Heart left ventricle (tissue), 16 donors: ENCODE results near the gene SOX14. TPM values are rescaled to one million over a fixed set of nuclear protein-coding genes. Genes with fewer than 3 reads are reported as not detected.
A peak's percentile ranks its signal among the peaks of the same experiment; 100 is the strongest.

Experiments
- ATAC-seq, 4 donors: fragments of 200-7000 bp; cut with Tn5 transposase; one replicate each; pipeline ENCODE4 v1.9.1; 2020 to 2022; ENCODE audit warnings: moderate library complexity in 4 of 4, mild to moderate bottlenecking in 3 of 4, moderate number of reproducible peaks in 1 of 4
- DNase-seq, 5 donors: peaks; one replicate each; pipeline ENCODE4 v3.0.0-alpha.2; 2020
- H3K27ac ChIP-seq, 12 donors: fragments of 200-600 bp; sonication (generic) in 4 of 12; one replicate each; pipeline versions ENCODE4 v1.5.0 to v1.8.0; 2016 to 2022; ENCODE audit warnings: mild to moderate bottlenecking in 2 of 12
- H3K27me3 ChIP-seq, 9 donors: fragments of 200-600 bp; sonication (generic) in 2 of 9; one replicate each; pipeline versions ENCODE4 v1.5.1 to v1.8.0; 2016 to 2022; ENCODE audit warnings: mild to moderate bottlenecking in 3 of 9
- H3K36me3 ChIP-seq, 9 donors: fragments of 200-600 bp; sonication (generic) in 2 of 9; one replicate each; pipeline versions ENCODE4 v1.5.0 to v1.8.0; 2018 to 2022; ENCODE audit warnings: mild to moderate bottlenecking in 2 of 9
- H3K4me1 ChIP-seq, 12 donors: fragments of 200-600 bp; sonication (generic) in 4 of 12; one replicate each; pipeline versions ENCODE4 v1.5.0 to v1.8.0; 2016 to 2022; ENCODE audit warnings: mild to moderate bottlenecking in 3 of 12
- H3K4me3 ChIP-seq, 12 donors: fragments of 200-600 bp; sonication (generic) in 4 of 12; one replicate each; pipeline versions ENCODE4 v1.5.0 to v1.8.0; 2017 to 2022; ENCODE audit warnings: mild to moderate bottlenecking in 9 of 12, moderate library complexity in 4 of 12
- H3K9me3 ChIP-seq, 12 donors: fragments of 200-600 bp; sonication (generic) in 4 of 12; one replicate each; pipeline versions ENCODE4 v1.5.0 to v1.8.0; 2016 to 2022; ENCODE audit warnings: mild to moderate bottlenecking in 1 of 12
- POLR2A ChIP-seq, 2 donors: fragments of 450-650 bp; IDR thresholded peaks; one replicate each; pipeline ENCODE4 v1.6.1; 2017; ENCODE audit warnings: antibody characterized with exemption in 2 of 2, mild to moderate bottlenecking in 2 of 2, moderate library complexity in 2 of 2
- WGBS, 4 donors: extraction: QIAGEN DNeasy Blood & Tissue Kit in 2 of 4; methylation state at CpG; one replicate each; pipeline versions ENCODE4 v1.1.5 to v1.1.7; 2013 to 2018; 5-methylcytosine and 5-hydroxymethylcytosine counted together
- intact Hi-C, 10 donors: fragments of 100-400 bp; cut with DNase I; formaldehyde crosslinking; loops; one replicate each; pipeline versions ENCODE4 v1.11.1 to v1.14.2; 2022
- polyA plus RNA-seq, 2 donors: library from polyadenylated mRNA; stranded (reverse); fragments of 200-250 nt; gene quantifications; one replicate each; pipeline ENCODE4 v1.2.3, GENCODE V29; 2013
- total RNA-seq, 9 donors: library from RNA; depleted of rRNA in 2 of 9; stranded (reverse); fragments of >200 nt in 2 of 9; fragmentation: NEBNext Ultra II Directional in 3 of 9; extraction: Animal tissue kit (Norgen Biotek cat#: 25700) in 3 of 9; gene quantifications; one replicate each; pipeline versions ENCODE4 v1.1.0 to v1.2.4, GENCODE V29; 2016 to 2023
- TF ChIP-seq, protein P1 (sequence below), 12 donors: fragments of 200-600 bp; sonication (generic) in 4 of 12; IDR thresholded peaks; one replicate each; pipeline versions ENCODE4 v1.5.0 to v1.8.0; 2018 to 2022; ENCODE audit warnings: antibody characterized with exemption in 12 of 12, mild to moderate bottlenecking in 5 of 12
- donor health status: ischemic (EF 13 %, LVEDD 7.1; RV severe dilation, severe dysfunction).
- donor health status: healthy with polysubstance abuse.
- donor health status: DM: no; HTN: yes; CAD: no.
- donor health status: DM: no; HTN: no; CAD: no.
- donor health status: ischemic (EF 25% LVEDD 6.9; RV normal size, moderate dysfunction).
- donor health status: ischemic (EF 25% LVEDD 5.7; RV mildly dilated, moderate dysfunction).
- donor health status: healthy.
- donor health status: DM: yes; HTN: yes; CAD: no.
- donor health status: ischemic (EF 35%, LVEDD 5.7; RV mildly dilated, moderate dysfunction).
- donor health status: nonischemic (EF 11% LVEDD 7.7; RV severe dilation, severe dysfunction).
- donor health status: DM: yes; HTN: yes; CAD: no.
- donor health status: PGD.
- donor health status: ischemic (EF 29% LVEDD 5.4; RV normal size, mild dysfunction).
- donor health status: nonischemic (EF 23%, LVEDD 6.1; RV moderate dilation, normal function).

SOX14 gene
- total and polyA plus RNA-seq, 11 donors = not detected

GRCh38 chr3:137787529-137787928 lies 23.4 kb downstream of the SOX14 start:
- DNase-seq (no peak), ATAC-seq (no peak)
- Histone ChIP-seq H3K36me3 (no peaks in the 10 kb centered on the region), H3K4me3 (no peak overlapping the region), H3K27ac (no peak overlapping the region), H3K27me3 (peaks cover 0 to 44% (median 4%) of the 10 kb centered on the region in 9 donors), H3K9me3 (no peaks in the 10 kb centered on the region), H3K4me1 (no peaks in the 10 kb centered on the region)
- 65 to 71% (median 69%) methylated on average over 6 of the region's 6 CpGs for WGBS, 4 donors
- TF ChIP-seq, protein P1, sequence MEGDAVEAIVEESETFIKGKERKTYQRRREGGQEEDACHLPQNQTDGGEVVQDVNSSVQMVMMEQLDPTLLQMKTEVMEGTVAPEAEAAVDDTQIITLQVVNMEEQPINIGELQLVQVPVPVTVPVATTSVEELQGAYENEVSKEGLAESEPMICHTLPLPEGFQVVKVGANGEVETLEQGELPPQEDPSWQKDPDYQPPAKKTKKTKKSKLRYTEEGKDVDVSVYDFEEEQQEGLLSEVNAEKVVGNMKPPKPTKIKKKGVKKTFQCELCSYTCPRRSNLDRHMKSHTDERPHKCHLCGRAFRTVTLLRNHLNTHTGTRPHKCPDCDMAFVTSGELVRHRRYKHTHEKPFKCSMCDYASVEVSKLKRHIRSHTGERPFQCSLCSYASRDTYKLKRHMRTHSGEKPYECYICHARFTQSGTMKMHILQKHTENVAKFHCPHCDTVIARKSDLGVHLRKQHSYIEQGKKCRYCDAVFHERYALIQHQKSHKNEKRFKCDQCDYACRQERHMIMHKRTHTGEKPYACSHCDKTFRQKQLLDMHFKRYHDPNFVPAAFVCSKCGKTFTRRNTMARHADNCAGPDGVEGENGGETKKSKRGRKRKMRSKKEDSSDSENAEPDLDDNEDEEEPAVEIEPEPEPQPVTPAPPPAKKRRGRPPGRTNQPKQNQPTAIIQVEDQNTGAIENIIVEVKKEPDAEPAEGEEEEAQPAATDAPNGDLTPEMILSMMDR (IDR thresholded peaks at IDR 0.05) = no peak
- no peak for TF ChIP-seq POLR2A (IDR thresholded peaks at IDR 0.05)
- intact Hi-C loops = no loop called here

DNA sequence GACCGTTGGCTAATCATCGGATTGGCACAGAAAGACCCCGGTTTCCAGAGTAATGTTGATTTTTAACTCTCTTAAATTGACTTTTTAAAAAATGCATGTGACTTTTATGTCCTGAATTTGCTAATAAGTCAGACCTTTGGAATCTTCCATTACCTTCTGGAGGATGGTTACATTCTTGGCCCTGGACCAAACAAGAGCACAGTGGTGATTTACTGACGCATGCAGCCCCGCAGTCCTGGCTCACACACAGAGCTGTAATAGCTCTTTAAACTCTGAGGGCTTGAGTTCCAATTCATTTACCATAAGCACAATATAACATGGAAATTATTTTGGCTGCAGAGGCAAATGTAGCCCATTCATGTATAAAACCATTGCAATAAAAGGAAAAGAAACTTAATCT lies 25.1 kb downstream of the SOX14 start:
- no peak for DNase-seq
- Histone ChIP-seq H3K36me3 (no peaks in the 10 kb centered on the region), H3K27ac (no peak overlapping the region), H3K4me3 (no peak overlapping the region), H3K27me3 (peaks cover 0 to 39% (median 4%) of the 10 kb centered on the region in 9 donors), H3K9me3 (no peaks in the 10 kb centered on the region), H3K4me1 (no peaks in the 10 kb centered on the region)
- WGBS, 4 donors = 64 to 71% (median 67%) methylated on average over 5 of the region's 5 CpGs
- intact Hi-C loops = no loop called here
- ATAC-seq = no peak
- TF ChIP-seq, protein P1 (IDR thresholded peaks at IDR 0.05) = no peak
- TF ChIP-seq POLR2A (IDR thresholded peaks at IDR 0.05) = no peak

DNA sequence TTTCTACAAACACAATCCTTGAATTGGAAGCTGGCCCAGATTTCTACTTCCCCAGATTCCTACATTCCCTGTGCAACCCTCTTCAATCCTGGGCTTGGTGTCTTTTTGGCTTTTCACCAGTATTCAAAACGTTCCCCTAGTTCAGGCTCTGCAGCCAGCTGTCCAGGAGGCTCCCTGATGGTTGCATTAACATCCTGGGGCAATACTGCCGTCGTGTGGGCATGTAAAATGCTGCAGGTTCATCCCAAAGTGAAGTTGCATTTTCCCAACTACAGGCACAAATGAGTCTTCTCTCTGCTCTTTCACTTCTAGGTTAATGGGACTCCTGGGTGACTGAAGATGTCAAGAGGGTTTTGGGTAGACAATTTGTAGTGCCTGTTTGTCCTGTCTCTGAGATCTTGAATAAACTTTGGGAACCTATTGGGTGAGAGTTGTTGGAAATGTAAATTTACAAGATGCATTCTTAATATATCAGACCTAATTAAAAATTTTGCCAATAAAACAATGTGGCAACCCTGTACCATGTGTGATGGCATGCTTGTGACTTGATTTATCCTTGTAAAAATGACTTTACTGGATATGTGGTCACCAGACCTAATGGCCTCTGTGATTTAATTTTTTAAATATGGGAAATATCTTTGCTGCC lies 28.6 kb downstream of the SOX14 start:
- ATAC-seq = no peak
- no peak overlapping the region for H3K4me3 ChIP-seq
- no peak for DNase-seq
- H3K27ac ChIP-seq = no peak overlapping the region
- 0 to 6% (median 3%) methylated on average over 3 of the region's 3 CpGs for WGBS, 4 donors
- TF ChIP-seq, protein P1 (IDR thresholded peaks at IDR 0.05) = peak in 5 of 12 donors; percentile 7 to 32 (median 22)
- TF ChIP-seq POLR2A (IDR thresholded peaks at IDR 0.05) = no peak
- H3K36me3 ChIP-seq = no peaks in the 10 kb centered on the region
- peaks cover 0 to 34% (median 0%) of the 10 kb centered on the region in 9 donors for H3K27me3 ChIP-seq
- intact Hi-C loops = loop anchor here in 1 of 10 donors (10.0 kb wide), 1 partner anchor 688 kb away; no protein-coding TSS in a partner anchor
- H3K9me3 ChIP-seq = no peaks in the 10 kb centered on the region
- no peaks in the 10 kb centered on the region for H3K4me1 ChIP-seq

GRCh38 chr3:137796993-137797392 lies 32.9 kb downstream of the SOX14 start:
- no peaks in the 10 kb centered on the region for H3K9me3 ChIP-seq
- ATAC-seq (no peak), DNase-seq (no peak)
- H3K27ac ChIP-seq = no peak overlapping the region
- no peaks in the 10 kb centered on the region for H3K36me3 ChIP-seq
- intact Hi-C loops = loop anchor here in 1 of 10 donors (10.0 kb wide), 1 partner anchor 692 kb away; no protein-coding TSS in a partner anchor
- peaks cover 0 to 21% (median 0%) of the 10 kb centered on the region in 9 donors for H3K27me3 ChIP-seq
- no peaks in the 10 kb centered on the region for H3K4me1 ChIP-seq
- 77 to 83% (median 81%) methylated on average over 3 of the region's 3 CpGs for WGBS, 4 donors
- no peak for TF ChIP-seq POLR2A (IDR thresholded peaks at IDR 0.05)
- TF ChIP-seq, protein P1 (IDR thresholded peaks at IDR 0.05) = no peak
- H3K4me3 ChIP-seq = no peak overlapping the region
